ENCODE results near the gene ACTL6B. TPM values are rescaled to one million over a fixed set of nuclear protein-coding genes. Genes with fewer than 3 reads are reported as not detected.
A peak's percentile ranks its signal among the peaks of the same experiment; 100 is the strongest.

ACTL6B gene
- total RNA-seq, 1 donor from 2014 or later: 2.4 TPM

- DNase-seq (ENCODE audit: extremely low spot score, unreplicated experiment): no peak
- peak; percentile 62 for TF ChIP-seq CTCF (conservative IDR thresholded peaks at IDR 0.05)
- H3K27ac Mint-ChIP-seq: no peak overlapping the region
Observed at GRCh38 chr7:100632951-100633717, 23.1 kb downstream of the ACTL6B start.

GRCh38 chr7:100630066-100630465 is 26.2 kb downstream of the ACTL6B start:
- H3K4me3 Mint-ChIP-seq: no peak overlapping the region
- H3K36me3 Mint-ChIP-seq: no peaks in the 10 kb centered on the region
- TF ChIP-seq CTCF (conservative IDR thresholded peaks at IDR 0.05): no peak
- H3K27ac Mint-ChIP-seq: no peak overlapping the region
- DNase-seq (ENCODE audit: extremely low spot score, unreplicated experiment): no peak
- H3K27me3 Mint-ChIP-seq: peaks cover 26% of the 10 kb centered on the region
- H3K9me3 Mint-ChIP-seq: no peaks in the 10 kb centered on the region
- H3K4me1 Mint-ChIP-seq (ENCODE audit: unreplicated experiment): peaks cover 4% of the 10 kb centered on the region

More at GRCh38 chr7:100632951-100633717, 23.1 kb downstream of the ACTL6B start:
- H3K27me3 Mint-ChIP-seq: peaks cover 35% of the 10 kb centered on the region
- H3K4me1 Mint-ChIP-seq (ENCODE audit: unreplicated experiment): no peaks in the 10 kb centered on the region
- H3K36me3 Mint-ChIP-seq: no peaks in the 10 kb centered on the region
- no peaks in the 10 kb centered on the region for H3K9me3 Mint-ChIP-seq
- H3K4me3 Mint-ChIP-seq: peak overlapping the region; percentile 83

- peaks cover 19% of the 10 kb centered on the region for H3K27me3 Mint-ChIP-seq
- DNase-seq (ENCODE audit: extremely low spot score, unreplicated experiment): no peak
- H3K36me3 Mint-ChIP-seq: no peaks in the 10 kb centered on the region
- peaks cover 5% of the 10 kb centered on the region for H3K4me1 Mint-ChIP-seq (ENCODE audit: unreplicated experiment)
- H3K4me3 Mint-ChIP-seq: no peak overlapping the region
- no peak overlapping the region for H3K27ac Mint-ChIP-seq
- H3K9me3 Mint-ChIP-seq: no peaks in the 10 kb centered on the region
- TF ChIP-seq CTCF (conservative IDR thresholded peaks at IDR 0.05): peak; percentile 61
Observed at GRCh38 chr7:100629117-100629716, 27.0 kb downstream of the ACTL6B start.

GRCh38 chr7:100627238-100627549 is 29.1 kb downstream of the ACTL6B start:
- Mint-ChIP-seq H3K27me3 (peaks cover 4% of the 10 kb centered on the region), H3K27ac (no peak overlapping the region), H3K4me1 (ENCODE audit: unreplicated experiment) (peaks cover 9% of the 10 kb centered on the region), H3K4me3 (no peak overlapping the region), H3K9me3 (no peaks in the 10 kb centered on the region), H3K36me3 (no peaks in the 10 kb centered on the region)
- DNase-seq (ENCODE audit: extremely low spot score, unreplicated experiment): no peak
- TF ChIP-seq CTCF (conservative IDR thresholded peaks at IDR 0.05): no peak

DNA sequence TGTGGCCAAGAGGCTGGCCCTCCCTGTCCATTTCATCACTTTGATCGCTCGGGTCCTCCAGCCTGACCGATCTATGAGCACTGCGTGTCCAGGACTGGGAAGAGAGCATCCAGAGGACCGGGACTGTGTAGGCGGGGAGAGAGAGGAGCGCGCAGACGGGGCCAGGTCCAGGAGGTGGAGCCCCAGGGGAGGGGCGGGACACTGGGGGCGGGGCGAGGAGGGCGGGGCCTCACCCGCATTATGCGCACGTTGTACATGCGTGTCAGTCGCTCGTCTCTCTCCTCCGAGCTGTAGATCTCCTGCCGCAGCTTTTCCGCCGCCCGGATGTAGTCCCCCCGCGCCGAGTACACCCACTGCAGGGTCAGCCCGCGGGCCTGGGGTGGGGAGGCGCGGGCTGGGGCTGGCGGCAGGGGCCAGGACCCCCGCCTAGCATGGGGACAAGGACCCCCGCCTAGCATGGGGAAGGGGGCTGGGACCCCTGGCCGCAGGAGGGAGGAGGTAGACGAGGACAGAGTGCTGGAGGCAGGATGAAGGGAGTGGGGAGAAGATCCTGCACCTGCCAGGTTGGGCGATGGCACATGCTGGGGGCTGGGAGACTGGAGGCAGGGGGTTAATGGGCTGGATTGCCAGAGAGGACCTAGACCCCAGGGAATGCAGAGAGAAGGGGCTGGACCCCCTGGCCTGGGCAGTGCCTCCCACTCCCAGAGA is 29.6 kb downstream of the ACTL6B start:
- H3K4me1 Mint-ChIP-seq (ENCODE audit: unreplicated experiment): peaks cover 9% of the 10 kb centered on the region
- DNase-seq (ENCODE audit: extremely low spot score, unreplicated experiment): no peak
- no peaks in the 10 kb centered on the region for H3K27me3 Mint-ChIP-seq
- peaks cover 3% of the 10 kb centered on the region for H3K36me3 Mint-ChIP-seq
- peak overlapping the region; percentile 78 for H3K4me3 Mint-ChIP-seq
- no peak overlapping the region for H3K27ac Mint-ChIP-seq
- H3K9me3 Mint-ChIP-seq: no peaks in the 10 kb centered on the region
- TF ChIP-seq CTCF (conservative IDR thresholded peaks at IDR 0.05): no peak

Data from type B pancreatic cell (in vitro differentiated cells).